ENCODE measurements around the gene TUBG2. TPM values are rescaled to one million over a fixed set of nuclear protein-coding genes. Genes with fewer than 3 reads are reported as not detected.

TUBG2 gene
- total RNA-seq, 1 experiment from 2014 or later = 26.1 TPM

DNA sequence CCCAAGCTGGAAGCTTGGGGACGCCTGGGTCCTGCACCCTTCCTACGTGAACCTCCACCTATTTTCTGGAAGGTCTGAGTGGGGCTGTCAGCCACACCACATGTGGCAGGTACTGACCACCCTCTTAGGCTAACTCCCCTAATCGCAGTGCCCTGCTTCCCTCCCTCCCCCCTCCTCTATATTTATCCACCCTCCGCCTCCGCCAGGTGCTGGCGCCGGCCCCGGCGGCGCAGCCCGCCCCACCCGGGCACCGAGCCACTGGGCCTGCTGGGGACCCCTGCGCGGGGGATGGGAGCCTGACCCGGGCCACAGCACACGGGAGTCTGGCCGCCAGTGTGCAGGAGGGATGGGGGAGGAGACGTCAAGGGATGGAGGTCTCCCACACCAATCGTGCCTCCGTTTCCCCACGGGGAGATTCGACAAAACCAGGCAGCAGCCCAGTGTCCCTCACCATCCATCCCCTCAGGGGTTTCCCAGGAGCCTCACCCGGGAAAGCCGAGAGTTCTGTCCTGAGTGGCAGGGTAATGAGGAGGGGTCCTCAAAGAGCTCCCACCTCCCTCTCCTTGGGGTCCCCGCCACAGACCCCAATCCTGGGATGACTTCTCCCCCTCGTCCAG lies 16.4 kb downstream of the TUBG2 start:
- no TSS peak for BruUV-seq (replicated peaks)
- intact Hi-C loops (cut with micrococcal nuclease; ENCODE audit: unreplicated experiment) = loop anchor here (5.0 to 10.0 kb wide), 3 partner anchors 68 to 98 kb away; partner anchors contain the start of genes PSMC3IP, RAMP2, RETREG3 and TUBG1
- peaks cover 35% of the 10 kb centered on the region for H3K4me1 Mint-ChIP-seq (ENCODE audit: low read depth, unreplicated experiment)
- TF ChIP-seq, protein P1, sequence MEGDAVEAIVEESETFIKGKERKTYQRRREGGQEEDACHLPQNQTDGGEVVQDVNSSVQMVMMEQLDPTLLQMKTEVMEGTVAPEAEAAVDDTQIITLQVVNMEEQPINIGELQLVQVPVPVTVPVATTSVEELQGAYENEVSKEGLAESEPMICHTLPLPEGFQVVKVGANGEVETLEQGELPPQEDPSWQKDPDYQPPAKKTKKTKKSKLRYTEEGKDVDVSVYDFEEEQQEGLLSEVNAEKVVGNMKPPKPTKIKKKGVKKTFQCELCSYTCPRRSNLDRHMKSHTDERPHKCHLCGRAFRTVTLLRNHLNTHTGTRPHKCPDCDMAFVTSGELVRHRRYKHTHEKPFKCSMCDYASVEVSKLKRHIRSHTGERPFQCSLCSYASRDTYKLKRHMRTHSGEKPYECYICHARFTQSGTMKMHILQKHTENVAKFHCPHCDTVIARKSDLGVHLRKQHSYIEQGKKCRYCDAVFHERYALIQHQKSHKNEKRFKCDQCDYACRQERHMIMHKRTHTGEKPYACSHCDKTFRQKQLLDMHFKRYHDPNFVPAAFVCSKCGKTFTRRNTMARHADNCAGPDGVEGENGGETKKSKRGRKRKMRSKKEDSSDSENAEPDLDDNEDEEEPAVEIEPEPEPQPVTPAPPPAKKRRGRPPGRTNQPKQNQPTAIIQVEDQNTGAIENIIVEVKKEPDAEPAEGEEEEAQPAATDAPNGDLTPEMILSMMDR (IDR thresholded peaks at IDR 0.05; ENCODE audit: unreplicated experiment) = no peak
- peak; percentile 39 for DNase-seq
- CTCF ChIA-PET = interaction anchor here (1.4 to 6.3 kb wide), 4 partner anchors 10 to 98 kb away, joined by 4 to 66 read pairs (median 7); partner anchors contain the start of gene PSMC3IP
- no peaks in the 10 kb centered on the region for H3K27me3 Mint-ChIP-seq (ENCODE audit: unreplicated experiment)
- H3K4me3 Mint-ChIP-seq (ENCODE audit: low read depth, unreplicated experiment) = peak overlapping the region; percentile 93
- peak overlapping the region; percentile 94 for H3K27ac Mint-ChIP-seq (ENCODE audit: unreplicated experiment)
- H3K9me3 Mint-ChIP-seq (ENCODE audit: low read depth, unreplicated experiment) = no peaks in the 10 kb centered on the region
- H3K36me3 Mint-ChIP-seq (ENCODE audit: insufficient read depth, unreplicated experiment) = peaks cover 82% of the 10 kb centered on the region

DNA sequence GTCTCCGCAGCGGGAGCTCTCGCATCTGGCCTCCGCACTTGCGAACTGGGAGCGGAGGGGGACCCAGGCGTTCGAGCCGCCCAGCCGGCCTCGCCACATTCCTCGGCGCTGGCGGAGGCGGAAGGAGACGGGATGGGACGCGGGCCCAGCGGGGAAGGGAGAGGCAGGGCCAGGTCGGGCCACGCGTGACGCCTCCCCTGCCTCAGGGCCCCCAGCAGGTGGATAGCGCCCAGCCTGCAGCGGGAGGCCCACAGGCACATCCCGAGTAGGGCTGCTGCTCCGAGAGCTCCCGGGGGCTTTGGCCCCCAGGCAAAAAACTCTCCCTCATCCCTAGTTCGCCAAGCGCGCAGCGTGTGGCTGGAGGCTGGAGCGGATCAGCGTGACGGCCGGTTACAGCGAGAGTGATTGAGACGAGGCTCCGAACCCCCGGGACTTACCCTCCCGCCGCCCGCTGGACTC lies 16.9 kb downstream of the TUBG2 start:
- no peaks in the 10 kb centered on the region for H3K9me3 Mint-ChIP-seq (ENCODE audit: low read depth, unreplicated experiment)
- BruUV-seq (replicated peaks) = TSS peak; percentile 38
- peak overlapping the region; percentile 94 for H3K27ac Mint-ChIP-seq (ENCODE audit: unreplicated experiment)
- CTCF ChIA-PET = interaction anchor here (0.6 to 6.3 kb wide), 10 partner anchors 9 to 98 kb away, joined by 3 to 66 read pairs (median 4); partner anchors contain the start of genes PSMC3IP, RETREG3 and TUBG1
- H3K4me3 Mint-ChIP-seq (ENCODE audit: low read depth, unreplicated experiment) = peak overlapping the region; percentile 93
- H3K36me3 Mint-ChIP-seq (ENCODE audit: insufficient read depth, unreplicated experiment) = peaks cover 77% of the 10 kb centered on the region
- TF ChIP-seq, protein P1 (IDR thresholded peaks at IDR 0.05; ENCODE audit: unreplicated experiment) = no peak
- DNase-seq = peak; percentile 84
- H3K4me1 Mint-ChIP-seq (ENCODE audit: low read depth, unreplicated experiment) = peaks cover 35% of the 10 kb centered on the region
- intact Hi-C loops (cut with micrococcal nuclease; ENCODE audit: unreplicated experiment) = loop anchor here (5.0 to 10.0 kb wide), 3 partner anchors 69 to 99 kb away; partner anchors contain the start of genes PSMC3IP, RAMP2, RETREG3 and TUBG1
- H3K27me3 Mint-ChIP-seq (ENCODE audit: unreplicated experiment) = no peaks in the 10 kb centered on the region

DNA sequence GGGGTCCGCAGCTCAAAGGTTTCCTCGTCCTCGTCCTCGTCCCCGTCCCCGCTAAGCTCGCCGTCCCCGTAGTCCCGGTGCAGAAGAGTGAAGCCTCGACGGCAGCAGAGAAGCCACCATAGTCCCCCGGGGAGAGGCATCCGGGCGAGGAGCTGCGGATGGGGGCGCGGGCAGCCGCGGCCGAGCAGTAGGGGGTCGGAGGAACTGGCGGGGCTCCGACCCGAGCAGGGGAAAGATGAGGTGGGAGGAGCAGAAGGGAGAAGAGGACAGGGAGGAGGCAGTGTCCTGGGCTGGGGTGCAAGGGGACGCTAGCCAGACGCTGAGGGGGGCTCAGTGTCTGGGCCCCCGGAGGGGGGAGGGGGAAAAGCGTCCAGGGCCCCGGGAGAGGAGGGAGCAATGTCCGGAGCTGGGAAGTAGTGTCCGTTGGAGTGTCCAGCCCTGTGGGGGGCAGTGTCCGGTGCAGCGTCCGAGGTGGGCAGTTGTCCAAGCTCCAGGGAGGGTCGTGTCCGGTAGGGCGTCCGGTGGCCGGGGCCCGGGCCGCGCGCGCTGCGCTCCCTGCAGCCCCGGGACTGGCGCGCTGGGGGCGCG lies 17.4 kb downstream of the TUBG2 start, which contains the start of gene PLEKHH3:
TSS of gene PLEKHH3 (minus strand) at position 571 of the 588 bp plus-strand sequence. CDS start at position 140, 431 bp downstream.
- no TSS peak for BruUV-seq (replicated peaks)
- no peak for DNase-seq
- peaks cover 5% of the 10 kb centered on the region for H3K27me3 Mint-ChIP-seq (ENCODE audit: unreplicated experiment)
- CTCF ChIA-PET = interaction anchor here (0.6 to 6.3 kb wide), 12 partner anchors 9 to 323 kb away, joined by 3 to 66 read pairs (median 4); partner anchors contain the start of genes PSMC3IP, RETREG3, TUBG1 and TUBG2
- no peaks in the 10 kb centered on the region for H3K9me3 Mint-ChIP-seq (ENCODE audit: low read depth, unreplicated experiment)
- H3K4me1 Mint-ChIP-seq (ENCODE audit: low read depth, unreplicated experiment) = peaks cover 41% of the 10 kb centered on the region
- H3K36me3 Mint-ChIP-seq (ENCODE audit: insufficient read depth, unreplicated experiment) = peaks cover 71% of the 10 kb centered on the region
- H3K27ac Mint-ChIP-seq (ENCODE audit: unreplicated experiment) = peak within 1 kb of the TSS; percentile 94
- intact Hi-C loops (cut with micrococcal nuclease; ENCODE audit: unreplicated experiment) = loop anchor here (5.0 to 10.0 kb wide), 3 partner anchors 69 to 99 kb away; partner anchors contain the start of genes PSMC3IP, RAMP2, RETREG3 and TUBG1
- TF ChIP-seq, protein P1 (IDR thresholded peaks at IDR 0.05; ENCODE audit: unreplicated experiment) = peak; percentile 45
- peak within 1 kb of the TSS; percentile 93 for H3K4me3 Mint-ChIP-seq (ENCODE audit: low read depth, unreplicated experiment)
